HEK293T (cell line): ENCODE measurements around the gene GRID2.

Experiments used
- ARNT ChIP-seq: fragments of 450-650 bp; IDR thresholded peaks from 2 replicates; pipeline ENCODE4 v1.6.1; 2017; ENCODE audit warnings: mild to moderate bottlenecking
- BHLHE40 ChIP-seq: fragments of 450-650 bp; IDR thresholded peaks from 2 replicates; pipeline ENCODE4 v1.6.1; 2016; ENCODE audit warnings: mild to moderate bottlenecking, moderate library complexity, borderline replicate concordance
- ELF4 ChIP-seq: fragments of 450-650 bp; IDR thresholded peaks from 2 replicates; pipeline ENCODE4 v1.6.1; 2017; ENCODE audit warnings: antibody characterized with exemption
- FOXK2 ChIP-seq: fragments of 450-650 bp; IDR thresholded peaks from 2 replicates; pipeline ENCODE4 v1.6.1; 2016; ENCODE audit warnings: mild to moderate bottlenecking
- FOXM1 ChIP-seq: fragments of 450-650 bp; IDR thresholded peaks from 2 replicates; pipeline ENCODE4 v1.6.1; 2017; ENCODE audit warnings: mild to moderate bottlenecking, borderline replicate concordance
- NFRKB ChIP-seq: fragments of 450-650 bp; IDR thresholded peaks from 2 replicates; pipeline ENCODE4 v1.6.1; 2016; ENCODE audit warnings: mild to moderate bottlenecking, moderate library complexity
- SP1 ChIP-seq: fragments of 450-650 bp; IDR thresholded peaks from 2 replicates; pipeline ENCODE4 v1.6.1; 2017
- SUZ12 ChIP-seq: fragments of 450-650 bp; IDR thresholded peaks from 2 replicates; pipeline ENCODE4 v1.6.1; 2016; ENCODE audit warnings: mild to moderate bottlenecking

DNA sequence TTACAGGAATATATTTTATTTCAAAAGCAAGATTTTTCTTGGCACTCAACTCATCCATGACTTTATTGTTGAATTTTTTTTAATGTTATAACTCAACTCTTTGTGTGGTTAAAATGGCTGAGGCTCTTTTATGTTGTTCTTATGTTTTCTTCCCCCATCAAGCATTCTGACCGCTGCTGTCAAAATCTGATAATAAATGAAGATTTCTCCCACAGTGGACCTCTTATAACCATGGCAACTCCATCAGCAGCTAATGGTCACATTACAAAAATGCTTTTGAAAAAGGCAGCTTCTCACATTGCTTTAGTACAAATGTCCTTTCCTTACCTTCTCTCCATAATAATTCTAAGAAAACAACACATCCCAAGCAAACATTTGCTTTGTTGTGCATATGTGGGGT lies 1428.7 kb downstream of the GRID2 start:
- TF ChIP-seq SUZ12 (no peak), ARNT (no peak), FOXM1 (no peak), FOXK2 (no peak), SP1 (no peak), BHLHE40 (no peak), ELF4 (no peak), NFRKB (no peak)
